WI38 (cell line): ENCODE results near the gene ZNF586.
"Not testable (repeated sequence)": the region's sequence is repeated elsewhere in the genome, so short reads cannot be mapped to it uniquely, and the experiment has no call there.

Experiments
- H3K4me3 ChIP-seq: 2 replicates; pipeline ENCODE4 v1.5.1; 2011; ENCODE audit warnings: low read depth, mild to moderate bottlenecking, control low read depth, low read length
- CTCF ChIP-seq: IDR thresholded peaks from 2 replicates; pipeline ENCODE4 v1.5.1; 2012; ENCODE audit warnings: low read depth, mild to moderate bottlenecking, control low read depth, low read length

ZNF586 gene

GRCh38 chr19:57819475-57820148, 50.1 kb downstream of the ZNF586 start:
- H3K4me3 ChIP-seq: peak overlapping the region; percentile 85
- no peak for TF ChIP-seq CTCF

GRCh38 chr19:57820599-57820998, 51.1 kb downstream of the ZNF586 start:
- TF ChIP-seq CTCF: no peak
- H3K4me3 ChIP-seq: peak overlapping the region; percentile 85

DNA sequence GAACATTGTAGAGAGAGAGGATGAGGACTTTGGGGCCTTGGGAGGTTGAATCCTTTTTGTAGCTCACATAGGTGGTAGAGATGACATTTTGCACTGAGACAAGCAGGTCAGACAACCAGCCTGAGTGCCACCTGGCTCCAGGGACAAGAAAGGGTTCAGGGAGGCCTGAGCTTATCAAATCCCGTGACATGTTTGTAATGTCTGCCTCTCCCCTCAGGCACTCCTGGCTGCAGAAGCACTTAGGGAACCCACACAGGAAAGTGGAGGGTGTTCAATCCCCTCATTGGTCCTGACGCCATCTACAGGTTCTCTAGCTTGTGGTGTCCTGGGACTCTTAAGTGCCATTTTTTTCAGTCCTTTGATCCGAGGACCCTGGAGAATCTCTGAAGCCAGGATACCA, 51.6 kb downstream of the ZNF586 start:
- not testable (repeated sequence) for H3K4me3 ChIP-seq

GRCh38 chr19:57821501-57821900, 52.0 kb downstream of the ZNF586 start:
- H3K4me3 ChIP-seq: not testable (repeated sequence)

GRCh38 chr19:57823155-57823554, 53.7 kb downstream of the ZNF586 start:
- not testable (repeated sequence) for H3K4me3 ChIP-seq

DNA sequence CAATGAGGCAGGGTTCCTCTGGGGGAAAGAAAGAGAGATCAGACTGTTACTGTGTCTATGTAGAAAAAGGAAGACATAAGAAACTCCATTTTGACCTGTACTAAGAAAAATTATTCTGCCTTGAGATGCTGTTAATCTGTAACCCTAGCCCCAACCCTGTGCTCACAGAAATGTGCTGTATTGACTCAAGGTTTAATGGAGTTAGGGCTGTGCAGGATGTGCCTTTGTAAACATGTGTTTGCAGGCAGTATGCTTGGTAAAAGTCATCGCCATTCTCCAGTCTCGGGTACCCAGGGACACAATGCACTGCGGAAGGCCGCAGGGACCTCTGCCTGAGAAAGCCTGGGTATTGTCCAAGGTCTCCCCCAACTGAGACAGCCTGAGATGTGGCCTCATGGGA, 54.1 kb downstream of the ZNF586 start:
- not testable (repeated sequence) for H3K4me3 ChIP-seq

- no peak for TF ChIP-seq CTCF
- no peak overlapping the region for H3K4me3 ChIP-seq
Measured at GRCh38 chr19:57825511-57825910, 56.0 kb downstream of the ZNF586 start.

DNA sequence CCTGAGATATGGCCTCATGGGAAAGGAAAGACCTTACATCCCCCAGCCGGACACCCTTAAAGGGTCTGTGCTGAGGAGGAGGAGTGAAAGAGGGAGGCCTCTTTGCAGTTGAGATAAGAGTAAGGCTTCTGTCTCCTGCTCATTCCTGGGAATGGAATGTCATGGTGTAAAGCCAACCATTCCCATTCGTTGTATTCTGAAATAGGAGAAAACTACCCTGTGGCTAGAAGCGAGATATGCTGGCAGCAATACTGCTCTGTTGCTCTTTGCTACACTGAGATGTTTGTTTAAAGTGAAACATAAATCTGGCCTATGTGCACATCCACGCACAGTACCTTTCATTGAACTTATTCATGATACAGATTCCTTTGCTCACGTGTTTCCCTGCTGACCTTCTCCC, 59.8 kb downstream of the ZNF586 start:
- H3K4me3 ChIP-seq: no peak overlapping the region
- TF ChIP-seq CTCF: no peak

- H3K4me3 ChIP-seq: peak within 1 kb of the TSS; percentile 59
- TF ChIP-seq CTCF: peak; percentile 21; the same call in 1 of the 2 replicates
Measured at GRCh38 chr19:57830071-57830602, 60.7 kb downstream of the ZNF586 start, which contains the start of gene ZNF587B. Gene ZNF587B (plus strand): TSS chr19:57830299. CDS start chr19:57830529, 230 bp downstream.
